ENCODE results near the gene ANKRD13D.

- TF ChIP-seq EP300 (IDR thresholded peaks at IDR 0.05): no peak
- no peak for TF ChIP-seq CTCF (IDR thresholded peaks at IDR 0.05)
- no peak for TF ChIP-seq POLR2A (IDR thresholded peaks at IDR 0.05)
Measured at GRCh38 chr11:67301313-67301921, 12.3 kb downstream of the ANKRD13D start.

Measured in tibial nerve (tissue), 4 donors.